NOMO-1 treated with DMSO at 0.1 percent for 48 hours (cell line): ENCODE data around the gene MARVELD1.
"Not testable (repeated sequence)": the region's sequence is repeated elsewhere in the genome, so short reads cannot be mapped to it uniquely, and the experiment has no call there.

Experiments used
- DNase-seq: peaks from one replicate; lab custom pipeline; 2025; ENCODE audit not compliant: unreplicated experiment; lab: John Stamatoyannopoulos, UW

The MARVELD1 gene

DNA sequence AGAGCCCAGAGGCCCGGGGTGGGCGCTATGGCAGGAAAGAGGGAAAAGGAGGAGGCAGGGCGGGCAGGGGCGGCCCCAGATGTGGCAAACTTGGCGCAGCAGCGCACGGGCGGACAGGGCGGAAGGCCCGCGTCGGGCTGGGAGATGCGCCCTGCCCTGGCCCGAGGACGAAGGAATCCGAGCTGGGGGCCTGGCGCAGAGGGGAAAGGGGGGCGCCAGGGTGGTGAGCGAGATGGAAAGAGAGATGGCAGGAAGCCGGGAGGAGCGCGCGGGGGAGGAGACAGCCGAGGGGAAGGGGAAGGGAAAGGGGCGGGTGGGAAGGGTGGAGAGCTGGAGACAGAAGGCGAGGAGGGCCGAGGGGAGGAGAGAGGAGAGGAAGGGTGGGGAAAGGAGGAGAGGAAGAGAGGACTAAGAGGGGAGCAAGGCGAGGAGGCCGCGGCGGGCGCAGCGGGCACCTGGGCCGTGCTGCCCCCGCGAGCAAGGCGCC is at the start of gene MARVELD1:
Gene MARVELD1, plus strand, starts transcription at position 392 of the 487 bp plus-strand sequence. CDS start 147 bp downstream, outside the sequence.
- peak; percentile 42 for DNase-seq

DNA sequence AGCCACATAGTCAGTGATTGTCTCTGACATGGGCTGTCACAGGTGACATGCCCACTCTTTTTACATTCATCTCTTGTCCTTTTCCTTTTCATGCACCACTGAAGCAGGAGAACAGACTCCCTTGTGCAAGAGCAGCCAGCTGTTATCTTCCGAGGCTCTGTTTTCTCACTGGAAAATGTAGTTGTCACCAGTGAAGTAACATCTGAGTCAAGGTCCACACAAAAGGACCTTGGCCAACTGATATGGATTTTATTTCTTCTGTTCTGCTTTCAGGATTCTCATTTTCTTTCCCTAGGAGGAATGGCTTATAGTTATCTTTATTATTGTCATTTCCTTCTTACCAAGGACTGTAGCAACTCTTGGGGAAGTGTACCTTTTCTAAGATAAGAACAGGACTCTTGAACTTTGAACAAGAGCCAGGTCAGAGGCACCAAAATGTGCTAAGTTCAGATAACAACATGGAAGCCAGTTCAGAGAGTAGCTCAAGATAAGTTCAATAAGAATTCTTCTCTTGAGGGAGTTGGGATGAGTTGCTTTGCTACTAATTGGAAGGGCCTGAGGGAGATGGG is 49.2 kb upstream of the MARVELD1 start:
- DNase-seq, result no peak

GRCh38 chr10:97666992-97667391 is 46.5 kb upstream of the MARVELD1 start:
- DNase-seq, result no peak

DNA sequence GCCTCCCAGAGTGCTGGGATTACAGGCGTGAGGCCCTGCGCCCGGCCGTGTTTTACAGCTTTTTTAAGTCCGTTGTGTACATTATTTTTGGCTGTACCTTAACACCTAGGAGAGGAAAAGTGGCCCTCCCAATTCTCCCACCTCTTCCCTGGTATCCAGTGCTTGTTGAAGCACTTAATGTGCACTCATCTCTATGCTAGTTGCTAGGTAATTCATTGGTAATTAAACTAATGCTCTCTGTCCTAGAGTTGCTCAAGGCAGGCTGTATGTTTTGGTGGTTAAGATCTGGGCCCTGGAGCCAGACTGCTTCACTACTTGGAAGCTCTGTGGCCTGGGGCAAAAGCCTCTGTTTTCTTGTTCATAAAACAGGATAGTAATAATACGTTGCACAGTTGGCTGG is 46.1 kb upstream of the MARVELD1 start:
- DNase-seq, result no peak

- no peak for DNase-seq
Observed at GRCh38 chr10:97669571-97669970, 44.0 kb upstream of the MARVELD1 start.

- DNase-seq, result no peak
Observed at GRCh38 chr10:97673736-97674525, 39.6 kb upstream of the MARVELD1 start.

DNA sequence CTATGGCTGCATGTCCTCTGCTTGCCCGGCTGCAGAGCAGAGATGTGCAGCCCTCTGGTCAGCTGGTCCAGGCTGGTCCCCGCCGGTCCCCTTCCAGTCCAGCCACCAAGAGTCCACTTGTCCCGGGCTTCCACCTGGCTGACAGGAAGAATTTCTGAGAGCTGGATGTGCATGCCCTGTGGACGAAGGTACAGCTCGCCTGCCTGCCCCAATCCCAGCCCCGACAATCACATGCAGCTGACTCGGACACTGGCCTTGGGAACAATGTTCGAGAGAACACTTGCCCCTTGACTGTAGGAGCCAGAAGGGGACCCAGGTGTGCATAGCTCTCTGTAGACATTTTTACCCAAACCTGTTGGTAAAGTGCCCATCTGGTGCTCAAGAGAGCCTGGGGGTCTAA is 38.3 kb upstream of the MARVELD1 start:
- DNase-seq, result no peak

DNA sequence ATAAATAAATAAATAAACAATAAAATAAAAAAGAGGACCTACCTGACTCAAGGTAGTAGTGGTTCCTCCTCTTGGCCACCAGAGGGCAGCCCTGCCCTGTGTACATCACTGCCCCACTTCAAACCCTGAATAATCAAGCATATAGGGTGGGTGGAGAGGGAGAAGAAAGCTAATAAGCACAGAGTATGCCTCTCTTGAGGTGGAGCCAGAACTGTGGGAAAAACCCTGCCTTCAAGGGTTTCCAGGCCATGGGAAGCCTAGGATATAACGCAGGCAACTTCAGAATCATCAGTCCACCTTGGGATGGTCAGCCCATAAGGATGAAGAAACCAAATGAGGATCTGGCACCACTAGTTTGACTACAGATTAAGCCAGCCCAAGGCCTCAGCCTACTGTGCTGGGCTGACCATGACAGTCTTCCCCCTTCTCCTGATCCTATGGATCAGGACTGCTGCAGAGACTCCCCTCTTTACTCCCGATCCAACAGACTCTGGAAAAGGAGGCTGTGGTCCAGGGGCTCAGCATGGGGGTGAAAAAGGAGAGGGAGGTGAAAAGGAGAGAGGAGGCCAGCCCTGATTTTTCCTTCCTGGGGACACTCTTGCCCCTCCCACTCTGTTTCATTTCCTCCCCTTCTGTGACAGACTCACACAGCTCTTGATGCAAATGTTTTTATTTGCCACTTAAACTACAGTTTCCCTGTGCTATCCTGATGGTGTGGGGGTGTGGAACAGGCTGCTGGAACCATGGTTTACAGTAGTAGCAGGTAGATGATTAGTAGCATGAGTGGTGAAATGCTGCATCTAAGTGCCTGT is 36.6 kb upstream of the MARVELD1 start:
- peak; percentile 27 for DNase-seq

DNA sequence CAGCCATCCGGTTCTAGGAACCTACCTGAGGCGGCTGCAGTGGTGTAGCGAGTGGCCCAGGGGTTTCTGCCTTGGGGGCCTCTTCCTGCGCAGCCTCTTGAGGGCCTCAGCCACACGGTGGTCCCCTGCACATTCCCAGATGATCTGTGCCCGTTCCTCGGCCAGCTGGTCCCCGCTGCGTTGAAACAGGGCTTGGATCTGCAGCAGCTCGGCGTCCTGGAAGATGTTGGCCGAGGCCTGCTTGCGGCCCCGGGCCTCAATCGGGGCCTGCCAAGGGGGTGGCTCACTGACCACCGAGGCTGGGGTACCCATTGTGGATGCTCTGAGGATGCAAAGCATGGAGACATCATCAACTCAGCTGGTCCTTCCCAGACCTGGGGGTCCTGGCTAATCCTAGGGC is 33.9 kb upstream of the MARVELD1 start:
- DNase-seq, result no peak

GRCh38 chr10:97682042-97682441 is 31.5 kb upstream of the MARVELD1 start:
- no peak for DNase-seq

GRCh38 chr10:97683556-97684367 is 29.8 kb upstream of the MARVELD1 start:
- peak; percentile 22 for DNase-seq

GRCh38 chr10:97684368-97684713 is 29.2 kb upstream of the MARVELD1 start:
- not testable (repeated sequence) for DNase-seq

- DNase-seq, result no peak
Observed at GRCh38 chr10:97684866-97685394, 28.6 kb upstream of the MARVELD1 start.

DNA sequence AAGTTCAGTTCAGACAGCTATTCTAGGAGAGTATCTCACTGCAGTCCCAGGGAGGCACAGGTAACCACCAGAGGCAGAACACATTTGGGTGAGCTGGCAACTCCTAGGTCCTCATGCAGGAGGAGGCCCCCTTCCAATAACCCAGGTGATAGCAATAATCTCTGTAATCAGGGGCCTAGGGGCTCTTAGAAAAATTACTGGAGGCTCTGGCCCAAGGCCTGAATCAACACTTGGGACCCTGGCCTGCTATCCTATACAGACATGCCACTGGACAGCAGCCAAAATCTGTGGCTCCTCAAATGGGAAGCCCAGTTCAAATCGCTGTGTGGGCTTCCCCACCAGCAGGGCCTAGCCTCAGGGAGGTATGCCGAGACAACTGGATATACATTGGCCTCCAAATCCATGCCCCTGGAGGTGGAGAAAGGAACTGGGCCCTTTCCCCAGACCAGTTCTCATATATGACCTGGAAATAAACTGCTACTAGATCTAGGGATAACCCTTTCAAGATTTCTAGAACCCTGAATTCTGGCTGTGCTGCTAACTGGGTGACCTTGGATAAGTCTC is 28.1 kb upstream of the MARVELD1 start:
- no peak for DNase-seq

DNA sequence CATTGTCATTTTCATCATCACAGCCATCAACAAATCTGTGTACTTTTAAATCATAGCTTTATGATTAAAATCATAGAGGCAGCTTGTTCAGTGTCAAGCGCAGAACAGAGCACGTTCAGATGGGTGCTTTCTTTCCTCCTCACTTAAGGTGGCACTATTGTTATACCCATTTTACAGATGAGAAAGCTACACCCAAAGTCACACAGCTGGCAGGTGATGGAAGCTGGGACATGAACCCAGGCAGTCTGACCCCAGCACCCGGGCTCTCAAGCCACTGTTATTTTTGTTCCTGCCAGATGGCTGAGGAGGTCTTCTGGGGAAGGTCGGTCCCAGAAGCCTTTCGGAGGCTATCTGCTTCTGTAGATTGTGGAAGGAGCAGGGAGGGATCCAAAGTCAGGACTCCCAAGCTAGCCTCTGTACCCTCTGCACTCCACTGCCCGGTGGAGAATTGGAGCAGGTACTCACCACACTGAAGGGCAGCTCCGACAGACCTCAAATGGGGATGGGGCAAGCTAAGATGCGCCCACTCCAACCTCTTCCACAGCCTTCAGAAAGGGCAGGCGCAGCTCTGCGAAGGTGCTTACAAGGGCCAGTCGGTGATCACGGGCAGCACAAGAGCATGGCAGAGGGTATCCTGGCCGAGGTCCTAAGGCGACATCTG is 27.1 kb upstream of the MARVELD1 start:
- DNase-seq, result no peak

DNA sequence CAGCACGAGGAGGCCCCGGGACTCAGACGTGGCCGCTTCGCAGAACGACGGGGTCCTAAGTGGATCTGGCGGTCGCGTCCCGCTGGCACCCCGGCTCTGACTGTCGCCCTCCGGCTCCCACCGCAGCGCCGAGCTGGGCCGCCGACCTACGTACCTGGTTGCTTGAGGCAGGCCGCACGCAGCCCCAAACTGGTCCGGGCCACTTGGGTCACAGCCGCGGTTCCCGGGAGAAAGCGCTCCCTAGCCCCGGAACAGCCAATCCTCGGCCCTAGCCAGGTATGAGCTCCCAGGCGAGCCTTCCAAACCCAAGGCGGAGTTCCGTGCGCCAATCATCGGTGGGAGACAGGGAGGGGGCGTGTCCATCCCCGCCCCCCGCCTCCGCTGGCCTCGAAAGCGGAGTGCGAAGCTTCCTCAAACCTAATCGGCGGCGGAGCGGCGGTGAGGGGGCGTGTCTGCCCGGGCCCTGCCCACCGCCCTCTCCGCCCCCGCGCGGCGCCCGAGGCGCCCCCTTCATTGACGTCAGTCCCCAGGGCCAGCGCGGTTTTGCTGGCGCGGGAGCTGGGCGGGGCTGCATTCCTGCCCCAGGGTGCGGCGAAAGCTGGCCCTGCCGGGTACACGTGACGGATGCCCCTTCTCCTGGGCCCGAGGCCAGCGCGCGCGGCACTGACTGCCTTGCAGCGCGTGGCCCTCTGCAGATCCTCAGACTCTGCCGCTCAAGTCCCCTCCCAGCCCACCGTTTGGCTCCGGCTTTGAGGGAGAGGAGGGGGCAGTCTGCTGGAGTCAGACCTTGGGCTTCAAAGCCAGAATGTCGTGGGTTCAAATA is 26.4 kb upstream of the MARVELD1 start, which contains the start of gene AVPI1:
Gene AVPI1, minus strand, starts transcription at position 280 of the 823 bp plus-strand sequence. CDS start 7,336 bp downstream, outside the sequence.
- peak; percentile 97 for DNase-seq

DNA sequence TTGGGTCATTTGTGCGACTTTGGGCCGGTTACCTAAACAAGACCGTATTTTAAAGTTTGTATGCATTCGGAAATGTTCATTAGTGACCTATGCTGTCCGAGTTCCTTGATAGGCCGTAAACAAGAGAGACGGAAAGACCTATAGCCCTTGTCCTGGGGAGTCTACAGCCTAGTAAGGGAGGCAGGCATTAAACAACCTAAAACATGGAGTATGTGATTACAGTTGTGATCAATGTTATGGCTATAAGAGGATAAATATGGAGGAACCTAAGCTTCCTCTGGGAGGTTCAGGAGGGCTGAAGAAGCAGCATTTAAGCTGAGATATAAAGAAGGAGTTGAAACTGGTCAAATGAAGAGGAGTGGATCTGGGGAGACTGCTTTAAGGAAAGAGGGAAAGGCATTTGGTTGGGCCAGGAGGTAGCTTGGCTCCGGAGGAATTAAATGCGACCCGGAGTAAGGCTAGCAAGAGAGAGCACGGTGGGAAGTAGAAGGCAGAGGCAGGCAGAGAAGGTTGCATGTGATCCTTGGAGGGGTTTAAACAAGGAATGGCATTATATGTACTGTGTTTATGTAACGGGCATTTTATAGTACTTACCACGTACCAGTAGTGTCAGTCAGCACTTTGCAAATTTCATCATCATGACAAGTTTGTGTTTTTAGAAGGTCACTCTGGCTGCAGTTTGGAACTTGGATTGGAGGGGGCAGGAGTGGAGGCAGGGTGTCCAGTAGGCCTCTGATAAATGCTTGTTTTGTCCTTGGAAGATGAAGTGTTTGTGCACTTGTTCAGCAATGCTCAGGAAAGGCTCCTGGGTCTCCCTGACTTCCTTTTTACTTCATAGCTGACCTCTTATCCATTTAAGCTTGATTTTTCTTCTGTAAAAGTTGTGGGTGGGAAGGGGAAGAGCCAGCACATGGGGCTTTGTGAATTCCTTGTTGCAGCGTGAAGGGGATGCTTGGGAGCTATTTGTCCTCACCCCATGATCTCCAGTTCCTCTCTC is 25.4 kb upstream of the MARVELD1 start:
- DNase-seq, result peak; percentile 10
